RWPE2 (cell line): ENCODE measurements around the gene PAFAH2.

Source experiments
- ATAC-seq: fragments of 200-7000 bp; cut with Tn5 transposase; 3 replicates; pipeline ENCODE4 v1.9.1; 2021; ENCODE audit warnings: low read depth
- DNase-seq: peaks from one replicate; pipeline ENCODE4 v3.0.0-alpha.2; 2020; ENCODE audit warnings: low spot score
- H3K27ac ChIP-seq: fragments of 450-650 bp; 2 replicates; pipeline ENCODE4 v1.5.1; 2017; ENCODE audit warnings: mild to moderate bottlenecking; ENCODE audit not compliant: poor library complexity, severe bottlenecking
- H3K27me3 ChIP-seq: fragments of 250-450 bp; sonication (Bioruptor Pico); 2 replicates; pipeline ENCODE4 v1.5.1; 2021; ENCODE audit warnings: mild to moderate bottlenecking, moderate library complexity; ENCODE audit not compliant: insufficient read depth, poor library complexity, severe bottlenecking
- H3K36me3 ChIP-seq: fragments of 250-450 bp; sonication (Bioruptor Pico); 2 replicates; pipeline ENCODE4 v1.5.1; 2020; ENCODE audit warnings: low read depth, mild to moderate bottlenecking, moderate library complexity
- H3K4me1 ChIP-seq: fragments of 250-450 bp; sonication (Bioruptor Pico); 2 replicates; pipeline ENCODE4 v1.5.1; 2021; ENCODE audit warnings: mild to moderate bottlenecking, moderate library complexity; ENCODE audit not compliant: insufficient read depth, poor library complexity, severe bottlenecking
- H3K4me3 ChIP-seq: fragments of 250-450 bp; sonication (Bioruptor Pico); 2 replicates; pipeline ENCODE4 v1.5.1; 2021; ENCODE audit warnings: mild to moderate bottlenecking, moderate library complexity; ENCODE audit not compliant: severe bottlenecking
- H3K9me3 ChIP-seq: fragments of 250-450 bp; sonication (Bioruptor Pico); 2 replicates; pipeline ENCODE4 v1.5.1; 2021; ENCODE audit warnings: mild to moderate bottlenecking, moderate library complexity; ENCODE audit not compliant: severe bottlenecking
- TF ChIP-seq, protein P1 (sequence below): fragments of 450-650 bp; IDR thresholded peaks from one replicate; pipeline ENCODE4 v1.5.1; 2017; ENCODE audit warnings: mild to moderate bottlenecking, moderate library complexity; ENCODE audit not compliant: poor library complexity, severe bottlenecking

The PAFAH2 gene

DNA sequence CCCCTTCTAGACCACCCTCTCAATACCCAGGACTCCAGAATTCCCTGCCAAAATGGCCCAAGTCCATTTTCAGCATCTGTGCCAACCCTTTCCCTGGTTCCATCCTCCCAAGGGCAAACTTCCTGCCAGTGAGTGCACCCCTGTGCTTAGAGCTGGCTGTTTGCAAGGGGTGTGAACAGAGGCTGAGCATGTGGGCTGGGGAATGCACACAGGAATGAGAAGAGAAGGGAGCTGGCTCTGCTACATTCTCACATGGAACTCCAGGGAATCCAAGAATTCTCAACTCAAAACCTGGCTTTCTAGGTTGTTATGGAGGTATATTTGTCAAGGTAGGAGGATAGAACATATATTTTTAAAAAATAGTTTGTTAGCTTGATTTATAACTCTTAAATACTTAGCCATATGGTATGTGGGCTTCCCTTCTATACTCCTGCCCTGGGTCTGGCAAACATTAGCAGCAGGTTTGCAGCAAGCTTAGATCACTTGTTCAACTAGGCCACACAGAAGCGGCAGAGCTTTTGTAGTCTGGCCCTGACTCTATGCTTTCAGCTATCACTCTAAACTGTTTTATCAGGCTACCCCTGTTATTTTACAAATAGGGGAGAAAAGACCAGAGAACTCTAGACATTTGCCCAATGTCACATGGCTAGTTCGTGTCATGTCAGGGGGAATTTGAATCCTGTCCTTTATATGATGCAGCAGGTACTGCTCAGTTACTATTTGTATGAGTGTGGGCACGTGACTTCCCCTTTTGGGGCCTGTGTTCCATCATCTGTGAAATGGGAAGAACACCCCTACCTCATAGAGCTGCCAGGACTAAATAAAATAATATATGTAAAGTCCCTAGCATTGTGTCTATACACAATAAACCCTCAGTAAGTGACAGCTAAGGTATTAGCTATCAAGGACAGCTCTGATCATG, 83.5 kb downstream of the PAFAH2 start:
- TF ChIP-seq, protein P1, sequence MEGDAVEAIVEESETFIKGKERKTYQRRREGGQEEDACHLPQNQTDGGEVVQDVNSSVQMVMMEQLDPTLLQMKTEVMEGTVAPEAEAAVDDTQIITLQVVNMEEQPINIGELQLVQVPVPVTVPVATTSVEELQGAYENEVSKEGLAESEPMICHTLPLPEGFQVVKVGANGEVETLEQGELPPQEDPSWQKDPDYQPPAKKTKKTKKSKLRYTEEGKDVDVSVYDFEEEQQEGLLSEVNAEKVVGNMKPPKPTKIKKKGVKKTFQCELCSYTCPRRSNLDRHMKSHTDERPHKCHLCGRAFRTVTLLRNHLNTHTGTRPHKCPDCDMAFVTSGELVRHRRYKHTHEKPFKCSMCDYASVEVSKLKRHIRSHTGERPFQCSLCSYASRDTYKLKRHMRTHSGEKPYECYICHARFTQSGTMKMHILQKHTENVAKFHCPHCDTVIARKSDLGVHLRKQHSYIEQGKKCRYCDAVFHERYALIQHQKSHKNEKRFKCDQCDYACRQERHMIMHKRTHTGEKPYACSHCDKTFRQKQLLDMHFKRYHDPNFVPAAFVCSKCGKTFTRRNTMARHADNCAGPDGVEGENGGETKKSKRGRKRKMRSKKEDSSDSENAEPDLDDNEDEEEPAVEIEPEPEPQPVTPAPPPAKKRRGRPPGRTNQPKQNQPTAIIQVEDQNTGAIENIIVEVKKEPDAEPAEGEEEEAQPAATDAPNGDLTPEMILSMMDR, result no peak
- no peak overlapping the region for H3K4me3 ChIP-seq
- no peaks in the 10 kb centered on the region for H3K9me3 ChIP-seq
- no peaks in the 10 kb centered on the region for H3K27me3 ChIP-seq
- DNase-seq (no peak), ATAC-seq (no peak)
- no peak overlapping the region for H3K27ac ChIP-seq
- no peaks in the 10 kb centered on the region for H3K36me3 ChIP-seq
- peaks cover 12% of the 10 kb centered on the region for H3K4me1 ChIP-seq

DNA sequence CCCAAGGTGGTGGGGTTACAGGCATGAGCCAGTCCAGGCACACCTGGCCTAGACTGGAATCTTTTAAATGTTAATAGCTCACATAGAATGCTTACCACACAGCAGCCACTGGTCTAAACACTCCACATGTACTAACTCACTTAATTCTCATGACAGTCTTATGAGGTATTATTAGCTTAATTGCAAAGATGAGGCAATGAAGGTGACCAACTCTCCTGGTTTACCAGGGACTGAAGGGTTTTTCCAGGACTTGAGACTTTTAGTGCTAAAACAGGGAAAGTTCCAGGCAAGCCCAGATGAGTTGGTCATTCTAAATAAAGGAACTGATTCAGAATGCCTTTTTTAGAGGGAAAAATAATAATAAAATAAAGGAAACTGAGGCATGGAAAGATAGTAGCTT, 84.7 kb downstream of the PAFAH2 start:
- TF ChIP-seq, protein P1, result no peak
- Histone ChIP-seq H3K9me3 (no peaks in the 10 kb centered on the region), H3K27me3 (no peaks in the 10 kb centered on the region), H3K27ac (peak overlapping the region; percentile 70), H3K4me3 (no peak overlapping the region), H3K4me1 (peaks cover 12% of the 10 kb centered on the region), H3K36me3 (no peaks in the 10 kb centered on the region)
- DNase-seq, result no peak
- no peak for ATAC-seq

DNA sequence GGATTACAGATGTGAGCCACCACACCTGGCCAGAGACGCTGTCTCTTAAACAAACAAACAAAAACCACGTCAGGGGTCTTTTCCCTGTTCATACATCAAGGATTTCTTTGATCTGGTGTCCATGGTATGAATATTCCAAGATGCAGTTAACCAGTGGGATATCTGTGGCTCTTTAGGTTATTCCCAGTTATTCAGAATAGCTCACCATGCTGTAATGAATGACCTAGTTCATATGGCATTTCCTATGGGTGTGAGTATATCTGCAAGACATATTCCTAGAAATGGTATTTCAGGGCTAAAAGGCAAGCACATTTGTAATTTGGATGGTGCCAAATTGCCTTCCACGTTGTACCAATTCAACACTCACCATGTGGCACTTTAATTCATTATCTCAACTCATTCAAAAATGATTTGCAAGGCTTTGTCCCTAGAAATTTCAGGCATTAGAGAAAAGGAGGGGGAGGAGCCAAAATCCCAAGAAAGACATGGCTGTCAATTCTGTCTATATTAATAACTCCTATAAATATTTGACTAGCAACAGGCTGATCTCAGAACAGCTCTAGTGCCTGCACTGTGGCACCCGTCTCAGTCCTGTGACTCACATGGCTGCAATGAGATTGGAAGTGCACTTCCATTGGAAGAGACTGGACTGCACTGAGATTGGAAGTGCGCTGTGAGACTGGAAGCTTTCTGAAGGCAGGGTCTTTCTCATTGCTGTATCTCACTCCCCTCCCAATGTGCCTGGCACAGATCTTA, 85.6 kb downstream of the PAFAH2 start:
- no peaks in the 10 kb centered on the region for H3K27me3 ChIP-seq
- peaks cover 12% of the 10 kb centered on the region for H3K4me1 ChIP-seq
- H3K36me3 ChIP-seq, result no peaks in the 10 kb centered on the region
- no peak for DNase-seq
- H3K27ac ChIP-seq, result peak overlapping the region; percentile 70
- H3K4me3 ChIP-seq, result no peak overlapping the region
- peak; percentile 91 for ATAC-seq
- H3K9me3 ChIP-seq, result no peaks in the 10 kb centered on the region
- TF ChIP-seq, protein P1, result no peak

DNA sequence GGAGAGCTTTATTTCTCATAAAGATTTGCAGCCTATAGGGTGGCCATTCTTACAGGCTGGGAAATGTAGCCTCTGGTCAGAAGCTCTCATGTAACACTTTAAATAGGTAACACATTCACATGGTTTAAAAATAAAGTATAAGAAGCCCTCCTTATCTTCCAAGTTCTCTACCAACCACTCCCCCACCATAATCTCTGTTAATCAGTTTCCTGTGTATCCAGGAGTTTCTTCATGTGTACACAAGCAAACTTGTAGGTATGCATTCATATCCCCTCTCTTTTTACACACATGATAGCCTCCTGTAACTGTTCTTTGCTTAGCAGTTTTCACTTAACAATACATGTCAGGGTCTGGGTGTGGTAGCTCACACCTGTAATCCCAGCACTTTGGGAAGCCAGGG, 86.7 kb downstream of the PAFAH2 start:
- H3K27ac ChIP-seq, result peak overlapping the region; percentile 70
- no peak for ATAC-seq

More for the DNA sequence above, 86.7 kb downstream of the PAFAH2 start:
- no peaks in the 10 kb centered on the region for H3K27me3 ChIP-seq
- H3K9me3 ChIP-seq, result no peaks in the 10 kb centered on the region
- H3K36me3 ChIP-seq, result no peaks in the 10 kb centered on the region
- H3K4me3 ChIP-seq, result no peak overlapping the region
- TF ChIP-seq, protein P1, result no peak
- peaks cover 12% of the 10 kb centered on the region for H3K4me1 ChIP-seq
- no peak for DNase-seq
